MCF 10A (cell line): Measurements from ENCODE around the gene PCDHA7. TPM values are rescaled to one million over a fixed set of nuclear protein-coding genes. Genes with fewer than 3 reads are reported as not detected.
A peak's percentile ranks its signal among the peaks of the same experiment; 100 is the strongest.
"Not testable (repeated sequence)": the region's sequence is repeated elsewhere in the genome, so short reads cannot be mapped to it uniquely, and the experiment has no call there.

ENCODE experiments used
- BruUV-seq: library from RNA; stranded (reverse); fragments of 400-500 nt; replicated peaks from 2 replicates; lab custom pipeline; 2021; lab: Mats Ljungman, UMichigan
- CTCF ChIA-PET: fragments of 300-600 bp; sonication (Branson Sonifier 250); formaldehyde crosslinking; extraction: SDS; loops from one replicate; lab custom pipeline; 2021; ENCODE audit warnings: antibody characterized with exemption, inconsistent platforms; lab: Yijun Ruan, JAX
- POLR2A ChIA-PET: fragments of 300-600, 350-650 bp; sonication (Branson Sonifier 250); formaldehyde crosslinking; extraction: SDS; loops from one replicate; lab custom pipeline; 2020; ENCODE audit warnings: antibody characterized with exemption, inconsistent platforms; lab: Yijun Ruan, JAX
- DNase-seq: peaks from one replicate; pipeline ENCODE4 v3.0.0-alpha.2; 2018; ENCODE audit not compliant: unreplicated experiment
- H3K27ac Mint-ChIP-seq: one replicate; pipeline ENCODE4 v1.8.0; 2022; ENCODE audit warnings: mild to moderate bottlenecking, low read depth, mixed read lengths; ENCODE audit not compliant: unreplicated experiment
- H3K27me3 Mint-ChIP-seq: one replicate; pipeline ENCODE4 v1.8.0; 2022; ENCODE audit warnings: mixed read lengths; ENCODE audit not compliant: insufficient read depth, unreplicated experiment
- H3K36me3 Mint-ChIP-seq: one replicate; pipeline ENCODE4 v1.8.0; 2022; ENCODE audit warnings: mild to moderate bottlenecking, moderate library complexity, mixed read lengths; ENCODE audit not compliant: insufficient read depth, unreplicated experiment
- H3K4me1 Mint-ChIP-seq: one replicate; pipeline ENCODE4 v1.8.0; 2022; ENCODE audit warnings: mixed read lengths; ENCODE audit not compliant: insufficient read depth, unreplicated experiment
- H3K4me3 Mint-ChIP-seq: one replicate; pipeline ENCODE4 v1.8.0; 2022; ENCODE audit warnings: mild to moderate bottlenecking, moderate library complexity, mixed read lengths; ENCODE audit not compliant: unreplicated experiment
- H3K9me3 Mint-ChIP-seq: one replicate; pipeline ENCODE4 v1.8.0; 2022; ENCODE audit warnings: mixed read lengths; ENCODE audit not compliant: unreplicated experiment
- CTCF ChIP-seq: fragments of 200-600 bp; IDR thresholded peaks from one replicate; pipeline ENCODE4 v1.8.0; 2022; ENCODE audit warnings: antibody characterized with exemption, mild to moderate bottlenecking; ENCODE audit not compliant: unreplicated experiment
- intact Hi-C: fragments of 100-400 bp; cut with micrococcal nuclease; formaldehyde crosslinking; loops from 2 replicates; pipeline ENCODE4 v1.14.1; 2022
- total RNA-seq: library from RNA; stranded (reverse); gene quantifications from 2 replicates; pipeline ENCODE4 v1.2.3, GENCODE V29; 2022

PCDHA7 gene
- total RNA-seq, 1 experiment from 2014 or later: 0.40 TPM

GRCh38 chr5:140802781-140803271, 31.2 kb upstream of the PCDHA7 start:
- no peak overlapping the region for H3K4me3 Mint-ChIP-seq
- peaks cover 7% of the 10 kb centered on the region for H3K9me3 Mint-ChIP-seq
- no peaks in the 10 kb centered on the region for H3K4me1 Mint-ChIP-seq
- POLR2A ChIA-PET: no interaction called here
- no peaks in the 10 kb centered on the region for H3K36me3 Mint-ChIP-seq
- no TSS peak for BruUV-seq
- no peak overlapping the region for H3K27ac Mint-ChIP-seq
- no peak for DNase-seq
- CTCF ChIA-PET: interaction anchor here (0.6 kb wide), 2 partner anchors 175 to 240 kb away, joined by 3 read pairs; no protein-coding TSS in a partner anchor
- no peaks in the 10 kb centered on the region for H3K27me3 Mint-ChIP-seq
- no peak for TF ChIP-seq CTCF
- intact Hi-C loops: no loop called here

- Mint-ChIP-seq H3K4me1 (no peaks in the 10 kb centered on the region), H3K4me3 (peak within 1 kb of the TSS; percentile 55), H3K27me3 (no peaks in the 10 kb centered on the region), H3K27ac (no peak within 1 kb of the TSS), H3K9me3 (peaks cover 8% of the 10 kb centered on the region), H3K36me3 (no peaks in the 10 kb centered on the region)
- peak; percentile 38 for TF ChIP-seq CTCF
- intact Hi-C loops: loop anchor here (1.0 kb wide), 1 partner anchor 234 kb away; no protein-coding TSS in a partner anchor
- no TSS peak for BruUV-seq
- DNase-seq: peak; percentile 18
- ChIA-PET POLR2A (interaction anchor here (0.7 to 3.9 kb wide), 7 partner anchors 10 to 348 kb away, joined by 3 to 38 read pairs (median 7); partner anchors contain the start of genes PCDHA6 and PCDHAC1), CTCF (interaction anchor here (0.6 to 6.4 kb wide), 48 partner anchors 9 to 774 kb away, joined by 3 to 61 read pairs (median 4); partner anchors contain the start of genes PCDHA1, PCDHA12, PCDHA5 and PCDHA6)
Observed at GRCh38 chr5:140806834-140807775, 27.0 kb upstream of the PCDHA7 start, which contains the start of gene PCDHA4. Gene PCDHA4 (plus strand): TSS chr5:140807068.

DNA sequence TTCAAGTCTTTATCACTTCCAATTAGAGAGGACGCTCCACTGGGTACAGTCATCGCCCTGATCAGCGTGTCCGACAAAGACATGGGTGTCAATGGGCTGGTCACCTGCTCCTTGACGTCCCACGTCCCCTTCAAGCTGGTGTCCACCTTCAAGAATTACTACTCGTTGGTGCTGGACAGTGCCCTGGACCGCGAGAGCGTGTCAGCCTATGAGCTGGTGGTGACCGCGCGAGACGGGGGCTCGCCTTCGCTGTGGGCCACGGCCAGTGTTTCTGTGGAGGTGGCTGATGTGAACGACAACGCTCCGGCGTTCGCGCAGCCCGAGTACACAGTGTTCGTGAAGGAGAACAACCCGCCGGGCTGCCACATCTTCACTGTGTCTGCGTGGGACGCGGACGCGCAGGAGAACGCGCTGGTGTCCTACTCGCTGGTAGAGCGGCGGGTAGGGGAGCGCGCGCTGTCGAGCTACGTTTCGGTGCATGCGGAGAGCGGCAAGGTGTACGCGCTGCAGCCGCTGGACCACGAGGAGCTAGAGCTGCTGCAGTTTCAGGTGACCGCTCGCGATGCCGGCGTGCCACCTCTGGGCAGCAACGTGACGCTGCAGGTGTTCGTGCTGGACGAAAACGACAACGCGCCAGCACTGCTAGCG, 25.7 kb upstream of the PCDHA7 start:
- intact Hi-C loops, H3K27ac Mint-ChIP-seq, H3K4me1 Mint-ChIP-seq, DNase-seq, H3K27me3 Mint-ChIP-seq, H3K36me3 Mint-ChIP-seq, BruUV-seq, H3K4me3 Mint-ChIP-seq: not testable (repeated sequence)
- CTCF ChIA-PET: interaction anchor here (0.6 to 6.4 kb wide), 31 partner anchors 8 to 758 kb away, joined by 3 to 61 read pairs (median 5); partner anchors contain the start of genes PCDHA1, PCDHA12, PCDHA5 and PCDHA6
- POLR2A ChIA-PET: interaction anchor here (0.9 to 3.9 kb wide), 6 partner anchors 9 to 232 kb away, joined by 3 to 38 read pairs (median 8); partner anchors contain the start of genes PCDHA6 and PCDHAC1
- H3K9me3 Mint-ChIP-seq: peaks cover 15% of the 10 kb centered on the region

GRCh38 chr5:140808889-140809291, 25.2 kb upstream of the PCDHA7 start:
- intact Hi-C loops: no loop called here
- H3K4me3 Mint-ChIP-seq: no peak overlapping the region
- H3K9me3 Mint-ChIP-seq: peaks cover 11% of the 10 kb centered on the region
- no peak for DNase-seq
- BruUV-seq: no TSS peak
- H3K36me3 Mint-ChIP-seq: no peaks in the 10 kb centered on the region
- H3K4me1 Mint-ChIP-seq: no peaks in the 10 kb centered on the region
- no peak for TF ChIP-seq CTCF
- ChIA-PET CTCF (interaction anchor here (2.1 to 6.4 kb wide), 2 partner anchors 32 to 232 kb away, joined by 8 to 61 read pairs; no protein-coding TSS in a partner anchor), POLR2A (no interaction called here)
- H3K27me3 Mint-ChIP-seq: no peaks in the 10 kb centered on the region
- H3K27ac Mint-ChIP-seq: no peak overlapping the region
